ENCODE data around the gene KCNC2. TPM values are rescaled to one million over a fixed set of nuclear protein-coding genes. Genes with fewer than 3 reads are reported as not detected.

The KCNC2 gene
- polyA plus RNA-seq, 3 donors = not detected

DNA sequence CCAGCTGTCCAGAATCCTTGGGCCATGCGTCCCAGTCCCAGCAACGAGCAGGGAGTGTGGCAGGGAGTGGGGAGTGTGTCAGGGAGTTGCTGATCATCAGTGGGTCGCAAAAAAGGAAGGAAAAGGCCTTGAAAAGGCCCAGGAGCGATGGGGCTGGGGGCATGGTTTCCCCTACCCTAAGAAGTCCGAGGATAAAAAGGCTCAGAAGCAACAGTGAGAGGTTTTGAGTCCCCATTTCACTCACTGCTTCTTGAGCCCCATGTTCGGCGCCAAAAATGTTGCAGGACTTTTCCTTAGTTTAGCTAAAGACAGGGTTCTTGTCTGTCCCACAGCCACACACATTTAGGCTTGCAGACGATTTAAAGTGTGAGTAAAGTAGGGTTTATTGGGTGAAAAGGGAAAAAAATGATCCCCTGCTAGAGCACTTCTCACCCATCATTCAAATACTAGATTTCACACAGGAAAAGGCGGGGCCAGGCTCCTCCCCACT, 189.5 kb downstream of the KCNC2 start:
- Mint-ChIP-seq H3K36me3 (no peaks in the 10 kb centered on the region), H3K4me3 (no peak overlapping the region), H3K27me3 (ENCODE audit: low read depth in 3 of 3) (no peaks in the 10 kb centered on the region), H3K4me1 (no peaks in the 10 kb centered on the region), H3K27ac (no peak overlapping the region), H3K9me3 (peaks cover 14 to 35% (median 28%) of the 10 kb centered on the region in 7 donors)
- Histone ChIP-seq H3K4me1 (ENCODE audit: control insufficient read depth in 1 of 2, insufficient read depth in 2 of 2, low read length in 2 of 2) (no peaks in the 10 kb centered on the region), H4K20me1 (ENCODE audit: insufficient read depth, low read length) (no peaks in the 10 kb centered on the region), H3K27ac (ENCODE audit: low read depth in 1 of 2, low read length in 2 of 2) (no peak overlapping the region), H3K79me2 (ENCODE audit: insufficient read depth, low read length) (no peaks in the 10 kb centered on the region), H3K4me2 (replicated peaks; ENCODE audit: extremely low read depth, low read length, poor library complexity, severe bottlenecking) (no peak overlapping the region), H3K36me3 (replicated peaks in 1 of 2; ENCODE audit: control insufficient read depth in 1 of 2, insufficient read depth in 2 of 2, low read length in 2 of 2) (no peaks in the 10 kb centered on the region), H3K9me3 (replicated peaks in 1 of 2; ENCODE audit: control insufficient read depth in 1 of 2, insufficient read depth in 1 of 2, low read length in 2 of 2) (peaks cover 31 to 73% of the 10 kb centered on the region in 2 donors), H3K27me3 (ENCODE audit: control insufficient read depth in 2 of 2, insufficient read depth in 2 of 2, low read length in 2 of 2) (no peaks in the 10 kb centered on the region), H3K4me3 (replicated peaks in 1 of 3; ENCODE audit: low read depth in 2 of 3, low read length in 3 of 3) (no peak overlapping the region), H2AFZ (ENCODE audit: insufficient read depth, low read depth, low read length, poor library complexity, severe bottlenecking) (no peak overlapping the region), H3K9ac (ENCODE audit: insufficient read depth, low read length, poor library complexity, severe bottlenecking) (no peak overlapping the region)
- intact Hi-C loops (cut with micrococcal nuclease) = no loop called here
- WGBS (ENCODE audit: insufficient coverage) = 90% methylated on average over 2 of the region's 9 CpGs
- DNase-seq = no peak
- TF ChIP-seq, protein P1, sequence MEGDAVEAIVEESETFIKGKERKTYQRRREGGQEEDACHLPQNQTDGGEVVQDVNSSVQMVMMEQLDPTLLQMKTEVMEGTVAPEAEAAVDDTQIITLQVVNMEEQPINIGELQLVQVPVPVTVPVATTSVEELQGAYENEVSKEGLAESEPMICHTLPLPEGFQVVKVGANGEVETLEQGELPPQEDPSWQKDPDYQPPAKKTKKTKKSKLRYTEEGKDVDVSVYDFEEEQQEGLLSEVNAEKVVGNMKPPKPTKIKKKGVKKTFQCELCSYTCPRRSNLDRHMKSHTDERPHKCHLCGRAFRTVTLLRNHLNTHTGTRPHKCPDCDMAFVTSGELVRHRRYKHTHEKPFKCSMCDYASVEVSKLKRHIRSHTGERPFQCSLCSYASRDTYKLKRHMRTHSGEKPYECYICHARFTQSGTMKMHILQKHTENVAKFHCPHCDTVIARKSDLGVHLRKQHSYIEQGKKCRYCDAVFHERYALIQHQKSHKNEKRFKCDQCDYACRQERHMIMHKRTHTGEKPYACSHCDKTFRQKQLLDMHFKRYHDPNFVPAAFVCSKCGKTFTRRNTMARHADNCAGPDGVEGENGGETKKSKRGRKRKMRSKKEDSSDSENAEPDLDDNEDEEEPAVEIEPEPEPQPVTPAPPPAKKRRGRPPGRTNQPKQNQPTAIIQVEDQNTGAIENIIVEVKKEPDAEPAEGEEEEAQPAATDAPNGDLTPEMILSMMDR (IDR thresholded peaks at IDR 0.05) = no peak

DNA sequence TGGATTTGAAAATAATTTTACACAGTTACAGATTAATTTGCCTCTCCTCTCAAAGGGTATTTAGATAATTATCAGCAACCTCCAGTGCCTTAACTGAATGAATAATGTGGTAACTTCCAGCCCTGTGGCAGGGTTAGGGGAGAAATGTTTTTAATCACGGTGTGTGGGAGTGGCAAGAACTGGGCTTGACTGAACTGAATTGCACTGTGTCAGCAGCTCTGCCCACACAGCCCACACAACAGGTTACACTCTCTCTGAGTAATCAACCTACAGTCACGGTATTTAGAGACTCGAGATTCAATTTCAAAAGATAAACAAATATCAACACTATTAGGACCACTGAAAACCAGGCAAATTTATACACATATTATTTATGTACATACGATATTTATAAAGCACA, 198.5 kb downstream of the KCNC2 start:
- intact Hi-C loops (cut with micrococcal nuclease) = no loop called here
- no peaks in the 10 kb centered on the region for H3K36me3 Mint-ChIP-seq
- H3K27ac Mint-ChIP-seq = no peak overlapping the region
- H4K20me1 ChIP-seq (ENCODE audit: insufficient read depth, low read length) = no peaks in the 10 kb centered on the region
- peaks cover 12 to 13% of the 10 kb centered on the region in 2 donors for H3K9me3 ChIP-seq (replicated peaks in 1 of 2; ENCODE audit: control insufficient read depth in 1 of 2, insufficient read depth in 1 of 2, low read length in 2 of 2)
- H3K4me1 Mint-ChIP-seq = no peaks in the 10 kb centered on the region
- no peaks in the 10 kb centered on the region for H3K27me3 ChIP-seq (ENCODE audit: control insufficient read depth in 2 of 2, insufficient read depth in 2 of 2, low read length in 2 of 2)
- no CpG with 5 or more reads among the region's 4 CpGs for WGBS (ENCODE audit: insufficient coverage)
- H3K36me3 ChIP-seq (replicated peaks in 1 of 2; ENCODE audit: control insufficient read depth in 1 of 2, insufficient read depth in 2 of 2, low read length in 2 of 2) = no peaks in the 10 kb centered on the region
- H3K9me3 Mint-ChIP-seq = peaks cover 2 to 9% (median 5%) of the 10 kb centered on the region in 7 donors
- no peak overlapping the region for H3K9ac ChIP-seq (ENCODE audit: insufficient read depth, low read length, poor library complexity, severe bottlenecking)
- no peak overlapping the region for H3K27ac ChIP-seq (ENCODE audit: low read depth in 1 of 2, low read length in 2 of 2)
- H3K4me1 ChIP-seq (ENCODE audit: control insufficient read depth in 1 of 2, insufficient read depth in 2 of 2, low read length in 2 of 2) = no peaks in the 10 kb centered on the region
- no peak overlapping the region for H3K4me2 ChIP-seq (replicated peaks; ENCODE audit: extremely low read depth, low read length, poor library complexity, severe bottlenecking)
- TF ChIP-seq, protein P1 (IDR thresholded peaks at IDR 0.05) = no peak
- no peak for DNase-seq
- no peak overlapping the region for H3K4me3 Mint-ChIP-seq
- no peaks in the 10 kb centered on the region for H3K79me2 ChIP-seq (ENCODE audit: insufficient read depth, low read length)
- H3K4me3 ChIP-seq (replicated peaks in 1 of 3; ENCODE audit: low read depth in 2 of 3, low read length in 3 of 3) = no peak overlapping the region
- H3K27me3 Mint-ChIP-seq (ENCODE audit: low read depth in 3 of 3) = no peaks in the 10 kb centered on the region
- H2AFZ ChIP-seq (ENCODE audit: insufficient read depth, low read depth, low read length, poor library complexity, severe bottlenecking) = no peak overlapping the region

Measured in CD14-positive monocyte (primary cell).